Omental fat pad (tissue), 4 donors: ENCODE measurements around the gene TCF7L2. TPM values are rescaled to one million over a fixed set of nuclear protein-coding genes. Genes with fewer than 3 reads are reported as not detected.

Experiments used
- ATAC-seq: fragments of 150-250 bp; one replicate; pipeline ENCODE4 v1.9.1; 2016; ENCODE audit warnings: mild to moderate bottlenecking, moderate library complexity; ENCODE audit not compliant: low FRiP score
- DNase-seq: peaks from one replicate; pipeline ENCODE4 v3.0.0-alpha.2; 2019; ENCODE audit warnings: low spot score
- CTCF ChIP-seq, 3 donors: fragments of 450-650 bp; IDR thresholded peaks; one replicate each; pipeline ENCODE4 v1.5.1; 2016 to 2017; ENCODE audit warnings: antibody characterized with exemption in 3 of 3, mild to moderate bottlenecking in 3 of 3, moderate library complexity in 2 of 3
- total RNA-seq, 4 donors: library from RNA; depleted of rRNA; stranded (reverse); fragments of >200 nt; gene quantifications; one replicate each; pipeline ENCODE4 v1.1.0, GENCODE V29; 2016

The TCF7L2 gene
- total RNA-seq = 10 to 100 TPM; 22.5 to 30.6 (median 28.5) TPM

- DNase-seq (peak; percentile 93), ATAC-seq (peak; percentile 90)
- TF ChIP-seq CTCF (IDR thresholded peaks at IDR 0.05) = no peak
Observed at GRCh38 chr10:112949875-112950507, at the start of gene TCF7L2. Gene TCF7L2 (plus strand): TSS chr10:112950247. CDS start chr10:112950757, 510 bp downstream.

GRCh38 chr10:112902730-112903129 lies 47.3 kb upstream of the TCF7L2 start:
- TF ChIP-seq CTCF (IDR thresholded peaks at IDR 0.05) = no peak
- DNase-seq = no peak
- no peak for ATAC-seq

GRCh38 chr10:112904000-112904399 lies 46.0 kb upstream of the TCF7L2 start:
- no peak for TF ChIP-seq CTCF (IDR thresholded peaks at IDR 0.05)
- DNase-seq (no peak), ATAC-seq (no peak)

GRCh38 chr10:112906945-112907344 lies 43.1 kb upstream of the TCF7L2 start:
- no peak for ATAC-seq
- DNase-seq = no peak

GRCh38 chr10:112907893-112908292 lies 42.2 kb upstream of the TCF7L2 start:
- no peak for DNase-seq

More at GRCh38 chr10:112906945-112907344, 43.1 kb upstream of the TCF7L2 start:
- no peak for TF ChIP-seq CTCF (IDR thresholded peaks at IDR 0.05)

GRCh38 chr10:112911206-112911605 lies 38.8 kb upstream of the TCF7L2 start:
- no peak for TF ChIP-seq CTCF (IDR thresholded peaks at IDR 0.05)
- ATAC-seq (no peak), DNase-seq (no peak)

More at GRCh38 chr10:112907893-112908292, 42.2 kb upstream of the TCF7L2 start:
- ATAC-seq = no peak
- no peak for TF ChIP-seq CTCF (IDR thresholded peaks at IDR 0.05)

GRCh38 chr10:112912410-112912928 lies 37.6 kb upstream of the TCF7L2 start:
- DNase-seq (no peak), ATAC-seq (no peak)
- TF ChIP-seq CTCF (IDR thresholded peaks at IDR 0.05) = no peak
